ENCODE measurements around the gene PPP1R13L.

PPP1R13L gene

GRCh38 chr19:45442778-45443461 lies 38.1 kb upstream of the PPP1R13L start (continued):
- TF ChIP-seq, protein P1, sequence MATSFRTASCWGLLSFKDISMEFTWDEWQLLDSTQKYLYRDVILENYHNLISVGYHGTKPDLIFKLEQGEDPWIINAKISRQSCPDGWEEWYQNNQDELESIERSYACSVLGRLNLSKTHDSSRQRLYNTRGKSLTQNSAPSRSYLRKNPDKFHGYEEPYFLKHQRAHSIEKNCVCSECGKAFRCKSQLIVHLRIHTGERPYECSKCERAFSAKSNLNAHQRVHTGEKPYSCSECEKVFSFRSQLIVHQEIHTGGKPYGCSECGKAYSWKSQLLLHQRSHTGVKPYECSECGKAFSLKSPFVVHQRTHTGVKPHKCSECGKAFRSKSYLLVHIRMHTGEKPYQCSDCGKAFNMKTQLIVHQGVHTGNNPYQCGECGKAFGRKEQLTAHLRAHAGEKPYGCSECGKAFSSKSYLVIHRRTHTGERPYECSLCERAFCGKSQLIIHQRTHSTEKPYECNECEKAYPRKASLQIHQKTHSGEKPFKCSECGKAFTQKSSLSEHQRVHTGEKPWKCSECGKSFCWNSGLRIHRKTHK (tag by site-specific recombination; IDR thresholded peaks at IDR 0.05): no peak
- TF ChIP-seq ZNF513 (tag by site-specific recombination; IDR thresholded peaks at IDR 0.05) (0 out of 2 replicates have a peak, but pooled peaks have one; percentile 39), ZNF571 (tag by site-specific recombination; IDR thresholded peaks at IDR 0.05) (no peak), ZNF416 (tag by site-specific recombination; IDR thresholded peaks at IDR 0.05) (no peak), ZNF157 (tag by site-specific recombination; IDR thresholded peaks at IDR 0.05) (no peak), ZNF621 (tag by site-specific recombination; IDR thresholded peaks at IDR 0.05) (no peak), ZNF518A (tag by site-specific recombination; conservative IDR thresholded peaks at IDR 0.05; ENCODE audit: low read depth) (no peak), ZNF792 (tag by site-specific recombination; IDR thresholded peaks at IDR 0.05) (no peak), ZBTB48 (tag by site-specific recombination; IDR thresholded peaks at IDR 0.05) (peak; percentile 81), HOXA7 (CRISPR knock-in tag; IDR thresholded peaks at IDR 0.05; ENCODE audit: borderline replicate concordance) (no peak), ZNF148 (tag by site-specific recombination; IDR thresholded peaks at IDR 0.05; ENCODE audit: borderline replicate concordance) (no peak), ZNF404 (tag by site-specific recombination; IDR thresholded peaks at IDR 0.05) (no peak), ZNF146 (tag by site-specific recombination; IDR thresholded peaks at IDR 0.05) (no peak), REPIN1 (tag by site-specific recombination; IDR thresholded peaks at IDR 0.05; ENCODE audit: low read depth) (no peak), ZNF624 (tag by site-specific recombination; IDR thresholded peaks at IDR 0.05) (no peak)
- TF ChIP-seq, protein P2, sequence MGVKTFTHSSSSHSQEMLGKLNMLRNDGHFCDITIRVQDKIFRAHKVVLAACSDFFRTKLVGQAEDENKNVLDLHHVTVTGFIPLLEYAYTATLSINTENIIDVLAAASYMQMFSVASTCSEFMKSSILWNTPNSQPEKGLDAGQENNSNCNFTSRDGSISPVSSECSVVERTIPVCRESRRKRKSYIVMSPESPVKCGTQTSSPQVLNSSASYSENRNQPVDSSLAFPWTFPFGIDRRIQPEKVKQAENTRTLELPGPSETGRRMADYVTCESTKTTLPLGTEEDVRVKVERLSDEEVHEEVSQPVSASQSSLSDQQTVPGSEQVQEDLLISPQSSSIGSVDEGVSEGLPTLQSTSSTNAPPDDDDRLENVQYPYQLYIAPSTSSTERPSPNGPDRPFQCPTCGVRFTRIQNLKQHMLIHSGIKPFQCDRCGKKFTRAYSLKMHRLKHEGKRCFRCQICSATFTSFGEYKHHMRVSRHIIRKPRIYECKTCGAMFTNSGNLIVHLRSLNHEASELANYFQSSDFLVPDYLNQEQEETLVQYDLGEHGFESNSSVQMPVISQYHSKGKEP (tag by site-specific recombination; IDR thresholded peaks at IDR 0.05): no peak
- TF ChIP-seq, protein P3, sequence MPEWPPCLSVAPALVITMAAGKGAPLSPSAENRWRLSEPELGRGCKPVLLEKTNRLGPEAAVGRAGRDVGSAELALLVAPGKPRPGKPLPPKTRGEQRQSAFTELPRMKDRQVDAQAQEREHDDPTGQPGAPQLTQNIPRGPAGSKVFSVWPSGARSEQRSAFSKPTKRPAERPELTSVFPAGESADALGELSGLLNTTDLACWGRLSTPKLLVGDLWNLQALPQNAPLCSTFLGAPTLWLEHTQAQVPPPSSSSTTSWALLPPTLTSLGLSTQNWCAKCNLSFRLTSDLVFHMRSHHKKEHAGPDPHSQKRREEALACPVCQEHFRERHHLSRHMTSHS (tag by site-specific recombination; IDR thresholded peaks at IDR 0.05): no peak

All from HEK293 (cell line).